Loucy (cell line): ENCODE data around the gene ZNF341.
A peak's percentile ranks its signal among the peaks of the same experiment; 100 is the strongest.

Source experiments
- H2AFZ ChIP-seq: fragments of 200-600 bp; sonication (generic); 2 replicates; pipeline ENCODE4 v1.6.0; 2016; ENCODE audit warnings: antibody characterized with exemption, mild to moderate bottlenecking, low read length, moderate library complexity
- H3F3A ChIP-seq: fragments of 200-600 bp; 2 replicates; pipeline ENCODE4 v1.6.0; 2016; ENCODE audit warnings: antibody characterized with exemption, low read depth, mild to moderate bottlenecking
- H3K27me3 ChIP-seq: fragments of 200-600 bp; sonication (generic); 2 replicates; pipeline ENCODE4 v1.6.1; 2014; ENCODE audit warnings: low read length, mild to moderate bottlenecking; ENCODE audit not compliant: insufficient read depth, poor library complexity, severe bottlenecking
- H3K36me3 ChIP-seq: fragments of 200-600 bp; sonication (generic); 2 replicates; pipeline ENCODE4 v1.6.1; 2016; ENCODE audit warnings: low read length; ENCODE audit not compliant: insufficient read depth
- H3K4me1 ChIP-seq: fragments of 200-600 bp; sonication (generic); 2 replicates; pipeline ENCODE4 v1.5.1; 2014; ENCODE audit warnings: low read length, mild to moderate bottlenecking; ENCODE audit not compliant: insufficient read depth, poor library complexity, severe bottlenecking
- H3K4me2 ChIP-seq: fragments of 200-600 bp; sonication (generic); 2 replicates; pipeline ENCODE4 v1.6.0; 2014; ENCODE audit warnings: antibody characterized with exemption, low read length, low read depth, mild to moderate bottlenecking; ENCODE audit not compliant: poor library complexity, severe bottlenecking
- H3K4me3 ChIP-seq: fragments of 200-600 bp; sonication (generic); 2 replicates; pipeline ENCODE4 v1.5.1; 2014; ENCODE audit warnings: low read length, mild to moderate bottlenecking, mixed read lengths; ENCODE audit not compliant: poor library complexity, severe bottlenecking
- H3K79me2 ChIP-seq: fragments of 200-600 bp; sonication (generic); 2 replicates; pipeline ENCODE4 v1.6.1; 2014; ENCODE audit warnings: low read length; ENCODE audit not compliant: insufficient read depth
- H3K9ac ChIP-seq: fragments of 200-600 bp; sonication (generic); 2 replicates; pipeline ENCODE4 v1.6.0; 2014; ENCODE audit warnings: mild to moderate bottlenecking, low read depth, low read length, moderate library complexity; ENCODE audit not compliant: poor library complexity, severe bottlenecking
- H3K9me2 ChIP-seq: fragments of 200-600 bp; sonication (generic); replicated peaks from 2 replicates; pipeline ENCODE4 v1.6.1; 2016; ENCODE audit warnings: low read depth, low read length, mixed read lengths
- H3K9me3 ChIP-seq: fragments of 200-600 bp; sonication (generic); 2 replicates; pipeline ENCODE4 v1.6.1; 2014; ENCODE audit warnings: mild to moderate bottlenecking, antibody characterized with exemption, low read length, low read depth; ENCODE audit not compliant: insufficient read depth
- H4K20me1 ChIP-seq: fragments of 200-600 bp; sonication (generic); 2 replicates; pipeline ENCODE4 v1.6.0; 2014; ENCODE audit warnings: antibody characterized with exemption, low read length, mild to moderate bottlenecking; ENCODE audit not compliant: insufficient read depth, poor library complexity, severe bottlenecking
- EZH2phosphoT487 ChIP-seq: fragments of 200-600 bp; IDR thresholded peaks from 2 replicates; pipeline ENCODE4 v1.6.1; 2018; ENCODE audit warnings: antibody characterized with exemption, mild to moderate bottlenecking, moderate library complexity, borderline replicate concordance
- TF ChIP-seq, protein P1 (sequence below): fragments of 200-600 bp; sonication (generic); conservative IDR thresholded peaks from 2 replicates; pipeline ENCODE4 v1.5.1; 2014; ENCODE audit warnings: mild to moderate bottlenecking, antibody characterized with exemption, low read length

ZNF341 gene

GRCh38 chr20:33810259-33810658 is 78.5 kb downstream of the ZNF341 start:
- H2AFZ ChIP-seq = peak overlapping the region; percentile 59
- H3K4me2 ChIP-seq = no peak overlapping the region
- peaks cover 40% of the 10 kb centered on the region for H3K79me2 ChIP-seq
- no peak overlapping the region for H3K9ac ChIP-seq
- no peaks in the 10 kb centered on the region for H3K27me3 ChIP-seq
- H3K9me2 ChIP-seq = no peaks in the 10 kb centered on the region
- no peak for TF ChIP-seq EZH2phosphoT487
- TF ChIP-seq, protein P1, sequence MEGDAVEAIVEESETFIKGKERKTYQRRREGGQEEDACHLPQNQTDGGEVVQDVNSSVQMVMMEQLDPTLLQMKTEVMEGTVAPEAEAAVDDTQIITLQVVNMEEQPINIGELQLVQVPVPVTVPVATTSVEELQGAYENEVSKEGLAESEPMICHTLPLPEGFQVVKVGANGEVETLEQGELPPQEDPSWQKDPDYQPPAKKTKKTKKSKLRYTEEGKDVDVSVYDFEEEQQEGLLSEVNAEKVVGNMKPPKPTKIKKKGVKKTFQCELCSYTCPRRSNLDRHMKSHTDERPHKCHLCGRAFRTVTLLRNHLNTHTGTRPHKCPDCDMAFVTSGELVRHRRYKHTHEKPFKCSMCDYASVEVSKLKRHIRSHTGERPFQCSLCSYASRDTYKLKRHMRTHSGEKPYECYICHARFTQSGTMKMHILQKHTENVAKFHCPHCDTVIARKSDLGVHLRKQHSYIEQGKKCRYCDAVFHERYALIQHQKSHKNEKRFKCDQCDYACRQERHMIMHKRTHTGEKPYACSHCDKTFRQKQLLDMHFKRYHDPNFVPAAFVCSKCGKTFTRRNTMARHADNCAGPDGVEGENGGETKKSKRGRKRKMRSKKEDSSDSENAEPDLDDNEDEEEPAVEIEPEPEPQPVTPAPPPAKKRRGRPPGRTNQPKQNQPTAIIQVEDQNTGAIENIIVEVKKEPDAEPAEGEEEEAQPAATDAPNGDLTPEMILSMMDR = no peak
- peaks cover 30% of the 10 kb centered on the region for H4K20me1 ChIP-seq
- peaks cover 29% of the 10 kb centered on the region for H3K4me1 ChIP-seq
- no peaks in the 10 kb centered on the region for H3F3A ChIP-seq
- no peaks in the 10 kb centered on the region for H3K36me3 ChIP-seq
- H3K4me3 ChIP-seq = no peak overlapping the region
- no peaks in the 10 kb centered on the region for H3K9me3 ChIP-seq

GRCh38 chr20:33810885-33811775 is 79.3 kb downstream of the ZNF341 start, which contains the start of gene CHMP4B:
Gene CHMP4B (plus strand): TSS chr20:33811348. CDS start chr20:33811469, 121 bp downstream.
- peaks cover 49% of the 10 kb centered on the region for H3K79me2 ChIP-seq
- H3F3A ChIP-seq = no peaks in the 10 kb centered on the region
- peak within 1 kb of the TSS; percentile 83 for H3K4me3 ChIP-seq
- H3K36me3 ChIP-seq = no peaks in the 10 kb centered on the region
- no peaks in the 10 kb centered on the region for H3K9me3 ChIP-seq
- H3K9me2 ChIP-seq = no peaks in the 10 kb centered on the region
- H3K4me2 ChIP-seq = peak within 1 kb of the TSS; percentile 92
- no peak for TF ChIP-seq EZH2phosphoT487
- TF ChIP-seq, protein P1 = no peak
- no peaks in the 10 kb centered on the region for H3K27me3 ChIP-seq
- peak within 1 kb of the TSS; percentile 87 for H3K9ac ChIP-seq
- H3K4me1 ChIP-seq = peaks cover 36% of the 10 kb centered on the region
- H2AFZ ChIP-seq = peak within 1 kb of the TSS; percentile 59
- H4K20me1 ChIP-seq = peaks cover 36% of the 10 kb centered on the region

- Histone ChIP-seq H3K9me3 (no peaks in the 10 kb centered on the region), H3K4me3 (peak overlapping the region; percentile 83), H3K36me3 (no peaks in the 10 kb centered on the region), H3K4me2 (peak overlapping the region; percentile 92), H3K9ac (peak overlapping the region; percentile 87), H3K79me2 (peaks cover 55% of the 10 kb centered on the region), H3K4me1 (peaks cover 43% of the 10 kb centered on the region), H3F3A (no peaks in the 10 kb centered on the region), H3K27me3 (no peaks in the 10 kb centered on the region), H4K20me1 (peaks cover 43% of the 10 kb centered on the region), H3K9me2 (no peaks in the 10 kb centered on the region), H2AFZ (peak overlapping the region; percentile 3; the same call in 1 of the 2 replicates)
- TF ChIP-seq, protein P1 = no peak
- no peak for TF ChIP-seq EZH2phosphoT487
These were observed 80.0 kb downstream of the ZNF341 start for GRCh38 chr20:33811776-33812151.
